HEK293 (cell line): ENCODE data around the gene TNFRSF11A.

ENCODE experiments used
- CTCF ChIA-PET: fragments of 350-600 bp; formaldehyde crosslinking; extraction: SDS; loops from one replicate; lab custom pipeline; 2021; ENCODE audit warnings: antibody characterized with exemption; lab: Yijun Ruan, JAX
- POLR2A ChIA-PET: fragments of 300-600 bp; formaldehyde crosslinking; extraction: SDS; loops from one replicate; lab custom pipeline; 2020; ENCODE audit warnings: antibody characterized with exemption, inconsistent platforms; lab: Yijun Ruan, JAX
- H3K27ac ChIP-seq: fragments of 200-500 bp; sonication (Bioruptor generic); 2 replicates; pipeline ENCODE4 v1.5.1; 2014; ENCODE audit warnings: low read depth, low read length, control low read depth, inconsistent platforms; ENCODE audit errors: extremely low read depth
- H3K36me3 ChIP-seq, 2 experiments: fragments of 200-500 bp in 1 of 2; sonication (Bioruptor generic) in 1 of 2; 1 replicate in 1 of 2; 2 replicates in 1 of 2; pipeline ENCODE4 v1.5.1; 2014 to 2017; ENCODE audit warnings: inconsistent platforms in 2 of 2, low read length in 2 of 2; ENCODE audit not compliant: control insufficient read depth in 2 of 2, insufficient read depth in 1 of 2
- H3K4me1 ChIP-seq: fragments of 200-500 bp; sonication (Bioruptor generic); 2 replicates; pipeline ENCODE4 v1.5.1; 2014; ENCODE audit warnings: mild to moderate bottlenecking, low read length, inconsistent platforms; ENCODE audit not compliant: control insufficient read depth, insufficient read depth
- H3K4me3 ChIP-seq: 2 replicates; pipeline ENCODE4 v1.5.1; 2011; ENCODE audit warnings: low read depth, mild to moderate bottlenecking, control low read depth, low read length, moderate library complexity
- H3K9me3 ChIP-seq: fragments of 200-500 bp; sonication (Bioruptor generic); 2 replicates; pipeline ENCODE4 v1.5.1; 2014; ENCODE audit warnings: low read depth, low read length, inconsistent platforms; ENCODE audit not compliant: control insufficient read depth, insufficient read depth
- GLI4 ChIP-seq: fragments of 450-650 bp; formaldehyde crosslinking; IDR thresholded peaks from 2 replicates; pipeline ENCODE4 v1.5.1; 2016; ENCODE audit warnings: missing biosample characterization, missing genetic modification characterization
- HOXA7 ChIP-seq: sonication (generic); formaldehyde crosslinking; IDR thresholded peaks from 2 replicates; pipeline ENCODE4 v1.8.1; 2022; ENCODE audit warnings: missing genetic modification reagents, borderline replicate concordance
- SP7 ChIP-seq: fragments of 450-650 bp; formaldehyde crosslinking; IDR thresholded peaks from 2 replicates; pipeline ENCODE4 v1.5.1; 2016; ENCODE audit warnings: missing biosample characterization, missing genetic modification characterization
- ZBTB20 ChIP-seq: fragments of 450-650 bp; formaldehyde crosslinking; IDR thresholded peaks from 2 replicates; pipeline ENCODE4 v1.5.1; 2016; ENCODE audit warnings: missing biosample characterization, missing genetic modification characterization
- ZBTB48 ChIP-seq: fragments of 450-650 bp; formaldehyde crosslinking; IDR thresholded peaks from 2 replicates; pipeline ENCODE4 v1.5.1; 2016; ENCODE audit warnings: missing biosample characterization, missing genetic modification characterization
- ZNF169 ChIP-seq: fragments of 450-650 bp; formaldehyde crosslinking; IDR thresholded peaks from 2 replicates; pipeline ENCODE4 v1.5.1; 2016; ENCODE audit warnings: missing biosample characterization, missing genetic modification characterization
- ZNF223 ChIP-seq: fragments of 450-650 bp; formaldehyde crosslinking; IDR thresholded peaks from 2 replicates; pipeline ENCODE4 v1.5.1; 2016; ENCODE audit warnings: missing biosample characterization, missing genetic modification characterization
- ZNF366 ChIP-seq: fragments of 450-650 bp; formaldehyde crosslinking; conservative IDR thresholded peaks from 2 replicates; pipeline ENCODE4 v1.5.1; 2016; ENCODE audit warnings: missing biosample characterization, missing genetic modification characterization
- ZNF391 ChIP-seq: fragments of 450-650 bp; formaldehyde crosslinking; IDR thresholded peaks from 2 replicates; pipeline ENCODE4 v1.5.1; 2016; ENCODE audit warnings: low read depth, missing biosample characterization, missing genetic modification characterization, borderline replicate concordance
- ZNF529 ChIP-seq: fragments of 450-650 bp; formaldehyde crosslinking; IDR thresholded peaks from 2 replicates; pipeline ENCODE4 v1.5.1; 2017; ENCODE audit warnings: missing genetic modification characterization, missing biosample characterization; ENCODE audit not compliant: insufficient replicate concordance
- ZNF664 ChIP-seq: fragments of 450-650 bp; formaldehyde crosslinking; IDR thresholded peaks from 2 replicates; pipeline ENCODE4 v1.5.1; 2016; ENCODE audit warnings: missing biosample characterization, missing genetic modification characterization
- ZSCAN16 ChIP-seq: fragments of 450-650 bp; formaldehyde crosslinking; IDR thresholded peaks from 2 replicates; pipeline ENCODE4 v1.5.1; 2016; ENCODE audit warnings: missing biosample characterization, missing genetic modification characterization
- TF ChIP-seq, protein P1 (sequence below): fragments of 450-650 bp; formaldehyde crosslinking; IDR thresholded peaks from 2 replicates; pipeline ENCODE4 v1.5.1; 2017; ENCODE audit warnings: missing biosample characterization, missing genetic modification characterization
- TF ChIP-seq, protein P2 (sequence below): fragments of 450-650 bp; formaldehyde crosslinking; IDR thresholded peaks from 2 replicates; pipeline ENCODE4 v1.5.0; 2017; ENCODE audit warnings: missing biosample characterization, missing genetic modification characterization, borderline replicate concordance
- TF ChIP-seq, protein P3 (sequence below): fragments of 450-650 bp; IDR thresholded peaks from 2 replicates; pipeline ENCODE4 v1.5.1; 2018; ENCODE audit warnings: missing biosample characterization, mild to moderate bottlenecking, missing genetic modification characterization
- TF ChIP-seq, protein P4 (sequence below): fragments of 450-650 bp; formaldehyde crosslinking; IDR thresholded peaks from 2 replicates; pipeline ENCODE4 v1.5.1; 2016; ENCODE audit warnings: missing biosample characterization, missing genetic modification characterization
- TF ChIP-seq, protein P5 (sequence below): fragments of 450-650 bp; formaldehyde crosslinking; IDR thresholded peaks from 2 replicates; pipeline ENCODE4 v1.5.1; 2017; ENCODE audit warnings: missing biosample characterization, missing genetic modification characterization
- TF ChIP-seq, protein P6 (sequence below): fragments of 450-650 bp; formaldehyde crosslinking; IDR thresholded peaks from 2 replicates; pipeline ENCODE4 v1.5.1; 2016; ENCODE audit warnings: missing biosample characterization, missing genetic modification characterization
- TF ChIP-seq, protein P7 (sequence below): fragments of 450-650 bp; formaldehyde crosslinking; IDR thresholded peaks from 2 replicates; pipeline ENCODE4 v1.5.1; 2016; ENCODE audit warnings: missing biosample characterization, missing genetic modification characterization
- TF ChIP-seq, protein P8 (sequence below): fragments of 450-650 bp; formaldehyde crosslinking; IDR thresholded peaks from 2 replicates; pipeline ENCODE4 v1.5.1; 2017; ENCODE audit warnings: missing biosample characterization, missing genetic modification characterization

TNFRSF11A gene

DNA sequence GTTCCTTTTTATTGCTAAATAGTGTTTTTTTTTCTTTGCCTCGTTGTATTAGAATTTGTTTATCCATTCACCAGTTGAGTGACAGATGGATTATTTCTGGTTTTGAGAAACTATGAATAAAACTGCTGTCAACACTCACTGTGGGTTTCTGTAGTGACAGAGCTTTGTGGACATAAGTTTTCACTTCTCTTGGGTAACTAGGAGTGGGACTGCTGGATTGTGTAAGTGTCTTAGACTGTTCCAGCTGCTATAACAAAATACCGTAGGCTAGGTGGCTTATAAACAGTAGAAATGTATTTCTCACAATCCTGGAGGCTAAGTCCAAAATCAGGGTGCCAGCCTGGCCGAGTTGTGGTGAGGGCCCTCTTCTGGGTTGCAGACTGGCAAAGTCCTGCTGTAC lies 71.9 kb downstream of the TNFRSF11A start (continued):
- TF ChIP-seq, protein P1, sequence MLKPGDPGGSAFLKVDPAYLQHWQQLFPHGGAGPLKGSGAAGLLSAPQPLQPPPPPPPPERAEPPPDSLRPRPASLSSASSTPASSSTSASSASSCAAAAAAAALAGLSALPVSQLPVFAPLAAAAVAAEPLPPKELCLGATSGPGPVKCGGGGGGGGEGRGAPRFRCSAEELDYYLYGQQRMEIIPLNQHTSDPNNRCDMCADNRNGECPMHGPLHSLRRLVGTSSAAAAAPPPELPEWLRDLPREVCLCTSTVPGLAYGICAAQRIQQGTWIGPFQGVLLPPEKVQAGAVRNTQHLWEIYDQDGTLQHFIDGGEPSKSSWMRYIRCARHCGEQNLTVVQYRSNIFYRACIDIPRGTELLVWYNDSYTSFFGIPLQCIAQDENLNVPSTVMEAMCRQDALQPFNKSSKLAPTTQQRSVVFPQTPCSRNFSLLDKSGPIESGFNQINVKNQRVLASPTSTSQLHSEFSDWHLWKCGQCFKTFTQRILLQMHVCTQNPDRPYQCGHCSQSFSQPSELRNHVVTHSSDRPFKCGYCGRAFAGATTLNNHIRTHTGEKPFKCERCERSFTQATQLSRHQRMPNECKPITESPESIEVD (tag by site-specific recombination) = no peak
- TF ChIP-seq GLI4 = no peak
- TF ChIP-seq ZNF223 = no peak
- TF ChIP-seq ZNF169 (tag by site-specific recombination) = no peak
- TF ChIP-seq, protein P2, sequence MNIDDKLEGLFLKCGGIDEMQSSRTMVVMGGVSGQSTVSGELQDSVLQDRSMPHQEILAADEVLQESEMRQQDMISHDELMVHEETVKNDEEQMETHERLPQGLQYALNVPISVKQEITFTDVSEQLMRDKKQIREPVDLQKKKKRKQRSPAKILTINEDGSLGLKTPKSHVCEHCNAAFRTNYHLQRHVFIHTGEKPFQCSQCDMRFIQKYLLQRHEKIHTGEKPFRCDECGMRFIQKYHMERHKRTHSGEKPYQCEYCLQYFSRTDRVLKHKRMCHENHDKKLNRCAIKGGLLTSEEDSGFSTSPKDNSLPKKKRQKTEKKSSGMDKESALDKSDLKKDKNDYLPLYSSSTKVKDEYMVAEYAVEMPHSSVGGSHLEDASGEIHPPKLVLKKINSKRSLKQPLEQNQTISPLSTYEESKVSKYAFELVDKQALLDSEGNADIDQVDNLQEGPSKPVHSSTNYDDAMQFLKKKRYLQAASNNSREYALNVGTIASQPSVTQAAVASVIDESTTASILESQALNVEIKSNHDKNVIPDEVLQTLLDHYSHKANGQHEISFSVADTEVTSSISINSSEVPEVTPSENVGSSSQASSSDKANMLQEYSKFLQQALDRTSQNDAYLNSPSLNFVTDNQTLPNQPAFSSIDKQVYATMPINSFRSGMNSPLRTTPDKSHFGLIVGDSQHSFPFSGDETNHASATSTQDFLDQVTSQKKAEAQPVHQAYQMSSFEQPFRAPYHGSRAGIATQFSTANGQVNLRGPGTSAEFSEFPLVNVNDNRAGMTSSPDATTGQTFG (tag by site-specific recombination) = no peak
- no peak for TF ChIP-seq ZBTB48 (tag by site-specific recombination)
- TF ChIP-seq, protein P3, sequence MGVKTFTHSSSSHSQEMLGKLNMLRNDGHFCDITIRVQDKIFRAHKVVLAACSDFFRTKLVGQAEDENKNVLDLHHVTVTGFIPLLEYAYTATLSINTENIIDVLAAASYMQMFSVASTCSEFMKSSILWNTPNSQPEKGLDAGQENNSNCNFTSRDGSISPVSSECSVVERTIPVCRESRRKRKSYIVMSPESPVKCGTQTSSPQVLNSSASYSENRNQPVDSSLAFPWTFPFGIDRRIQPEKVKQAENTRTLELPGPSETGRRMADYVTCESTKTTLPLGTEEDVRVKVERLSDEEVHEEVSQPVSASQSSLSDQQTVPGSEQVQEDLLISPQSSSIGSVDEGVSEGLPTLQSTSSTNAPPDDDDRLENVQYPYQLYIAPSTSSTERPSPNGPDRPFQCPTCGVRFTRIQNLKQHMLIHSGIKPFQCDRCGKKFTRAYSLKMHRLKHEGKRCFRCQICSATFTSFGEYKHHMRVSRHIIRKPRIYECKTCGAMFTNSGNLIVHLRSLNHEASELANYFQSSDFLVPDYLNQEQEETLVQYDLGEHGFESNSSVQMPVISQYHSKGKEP = no peak
- TF ChIP-seq, protein P4, sequence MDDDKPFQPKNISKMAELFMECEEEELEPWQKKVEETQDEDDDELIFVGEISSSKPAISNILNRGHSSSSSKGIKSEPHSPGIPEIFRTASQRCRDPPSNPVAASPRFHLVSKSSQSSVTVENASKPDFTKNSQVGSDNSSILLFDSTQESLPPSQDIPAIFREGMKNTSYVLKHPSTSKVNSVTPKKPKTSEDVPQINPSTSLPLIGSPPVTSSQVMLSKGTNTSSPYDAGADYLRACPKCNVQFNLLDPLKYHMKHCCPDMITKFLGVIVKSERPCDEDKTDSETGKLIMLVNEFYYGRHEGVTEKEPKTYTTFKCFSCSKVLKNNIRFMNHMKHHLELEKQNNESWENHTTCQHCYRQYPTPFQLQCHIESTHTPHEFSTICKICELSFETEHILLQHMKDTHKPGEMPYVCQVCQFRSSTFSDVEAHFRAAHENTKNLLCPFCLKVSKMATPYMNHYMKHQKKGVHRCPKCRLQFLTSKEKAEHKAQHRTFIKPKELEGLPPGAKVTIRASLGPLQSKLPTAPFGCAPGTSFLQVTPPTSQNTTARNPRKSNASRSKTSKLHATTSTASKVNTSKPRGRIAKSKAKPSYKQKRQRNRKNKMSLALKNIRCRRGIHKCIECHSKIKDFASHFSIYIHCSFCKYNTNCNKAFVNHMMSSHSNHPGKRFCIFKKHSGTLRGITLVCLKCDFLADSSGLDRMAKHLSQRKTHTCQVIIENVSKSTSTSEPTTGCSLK = no peak
- TF ChIP-seq SP7 = no peak

DNA sequence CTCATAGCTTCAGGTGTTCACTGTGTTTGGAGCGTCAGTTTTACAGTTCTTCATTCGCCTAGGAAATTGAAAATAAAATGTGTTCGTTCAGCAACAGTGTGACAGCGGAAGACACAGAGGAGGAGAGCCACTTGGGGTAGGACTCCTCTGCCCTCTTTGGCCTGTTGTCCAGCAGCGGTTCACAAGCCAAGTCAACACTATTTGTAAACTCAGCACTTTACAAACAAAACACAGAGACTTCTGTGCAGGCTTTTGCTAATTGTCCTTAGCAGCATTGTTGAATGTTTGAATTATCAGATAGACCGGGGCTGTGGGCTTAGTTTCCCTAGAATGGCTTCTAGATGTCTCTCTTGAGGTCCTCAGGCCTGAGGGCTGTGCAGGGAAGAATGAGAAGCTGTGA lies 73.2 kb downstream of the TNFRSF11A start:
- no peaks in the 10 kb centered on the region for H3K36me3 ChIP-seq
- H3K27ac ChIP-seq = no peak overlapping the region
- TF ChIP-seq ZSCAN16 (tag by site-specific recombination) (no peak), ZNF391 (tag by site-specific recombination) (no peak), ZBTB20 (tag by site-specific recombination) (no peak), HOXA7 (CRISPR knock-in tag) (no peak), ZNF169 (tag by site-specific recombination) (no peak), ZNF529 (tag by site-specific recombination) (no peak), ZNF664 (no peak), ZNF366 (tag by site-specific recombination) (no peak)
- TF ChIP-seq, protein P5, sequence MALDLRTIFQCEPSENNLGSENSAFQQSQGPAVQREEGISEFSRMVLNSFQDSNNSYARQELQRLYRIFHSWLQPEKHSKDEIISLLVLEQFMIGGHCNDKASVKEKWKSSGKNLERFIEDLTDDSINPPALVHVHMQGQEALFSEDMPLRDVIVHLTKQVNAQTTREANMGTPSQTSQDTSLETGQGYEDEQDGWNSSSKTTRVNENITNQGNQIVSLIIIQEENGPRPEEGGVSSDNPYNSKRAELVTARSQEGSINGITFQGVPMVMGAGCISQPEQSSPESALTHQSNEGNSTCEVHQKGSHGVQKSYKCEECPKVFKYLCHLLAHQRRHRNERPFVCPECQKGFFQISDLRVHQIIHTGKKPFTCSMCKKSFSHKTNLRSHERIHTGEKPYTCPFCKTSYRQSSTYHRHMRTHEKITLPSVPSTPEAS (tag by site-specific recombination) = no peak
- TF ChIP-seq, protein P6, sequence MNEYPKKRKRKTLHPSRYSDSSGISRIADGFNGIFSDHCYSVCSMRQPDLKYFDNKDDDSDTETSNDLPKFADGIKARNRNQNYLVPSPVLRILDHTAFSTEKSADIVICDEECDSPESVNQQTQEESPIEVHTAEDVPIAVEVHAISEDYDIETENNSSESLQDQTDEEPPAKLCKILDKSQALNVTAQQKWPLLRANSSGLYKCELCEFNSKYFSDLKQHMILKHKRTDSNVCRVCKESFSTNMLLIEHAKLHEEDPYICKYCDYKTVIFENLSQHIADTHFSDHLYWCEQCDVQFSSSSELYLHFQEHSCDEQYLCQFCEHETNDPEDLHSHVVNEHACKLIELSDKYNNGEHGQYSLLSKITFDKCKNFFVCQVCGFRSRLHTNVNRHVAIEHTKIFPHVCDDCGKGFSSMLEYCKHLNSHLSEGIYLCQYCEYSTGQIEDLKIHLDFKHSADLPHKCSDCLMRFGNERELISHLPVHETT (tag by site-specific recombination) = no peak
- TF ChIP-seq, protein P7, sequence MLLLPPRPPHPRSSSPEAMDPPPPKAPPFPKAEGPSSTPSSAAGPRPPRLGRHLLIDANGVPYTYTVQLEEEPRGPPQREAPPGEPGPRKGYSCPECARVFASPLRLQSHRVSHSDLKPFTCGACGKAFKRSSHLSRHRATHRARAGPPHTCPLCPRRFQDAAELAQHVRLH (tag by site-specific recombination) = no peak
- TF ChIP-seq, protein P8, sequence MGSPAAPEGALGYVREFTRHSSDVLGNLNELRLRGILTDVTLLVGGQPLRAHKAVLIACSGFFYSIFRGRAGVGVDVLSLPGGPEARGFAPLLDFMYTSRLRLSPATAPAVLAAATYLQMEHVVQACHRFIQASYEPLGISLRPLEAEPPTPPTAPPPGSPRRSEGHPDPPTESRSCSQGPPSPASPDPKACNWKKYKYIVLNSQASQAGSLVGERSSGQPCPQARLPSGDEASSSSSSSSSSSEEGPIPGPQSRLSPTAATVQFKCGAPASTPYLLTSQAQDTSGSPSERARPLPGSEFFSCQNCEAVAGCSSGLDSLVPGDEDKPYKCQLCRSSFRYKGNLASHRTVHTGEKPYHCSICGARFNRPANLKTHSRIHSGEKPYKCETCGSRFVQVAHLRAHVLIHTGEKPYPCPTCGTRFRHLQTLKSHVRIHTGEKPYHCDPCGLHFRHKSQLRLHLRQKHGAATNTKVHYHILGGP (tag by site-specific recombination) = no peak
- no peak overlapping the region for H3K4me3 ChIP-seq
- ChIA-PET POLR2A (no interaction called here), CTCF (interaction anchor here (0.9 to 1.2 kb wide), 3 partner anchors 20 to 186 kb away, joined by 3 read pairs; no protein-coding TSS in a partner anchor)
- 0 out of 2 replicates have a peak, but pooled peaks cover 3% of the 10 kb centered on the region for H3K4me1 ChIP-seq
- H3K9me3 ChIP-seq = no peaks in the 10 kb centered on the region
